DND-41 (cell line): ENCODE measurements around the gene APLF.
"Not testable (repeated sequence)": the region's sequence is repeated elsewhere in the genome, so short reads cannot be mapped to it uniquely, and the experiment has no call there.

Source experiments
- ATAC-seq: fragments of 200-7000 bp; cut with Tn5 transposase; 3 replicates; pipeline ENCODE4 v1.9.1; 2021; ENCODE audit warnings: low read depth; ENCODE audit not compliant: insufficient read depth
- DNase-seq: peaks from one replicate; pipeline ENCODE4 v3.0.0-alpha.2; 2020
- H2AFZ ChIP-seq: 2 replicates; pipeline ENCODE4 v1.6.0; 2012; ENCODE audit warnings: low read depth, low read length
- H3K27ac ChIP-seq: 2 replicates; pipeline ENCODE4 v1.5.1; 2012; ENCODE audit warnings: low read length, inconsistent platforms
- H3K27me3 ChIP-seq: fragments of 200-600 bp; sonication (generic); 2 replicates; pipeline ENCODE4 v1.6.0; 2012; ENCODE audit warnings: low read length, mild to moderate bottlenecking, inconsistent platforms; ENCODE audit not compliant: insufficient read depth, poor library complexity
- H3K36me3 ChIP-seq: 2 replicates; pipeline ENCODE4 v1.5.1; 2012; ENCODE audit warnings: low read length, inconsistent platforms; ENCODE audit not compliant: insufficient read depth
- H3K4me1 ChIP-seq: 2 replicates; pipeline ENCODE4 v1.5.1; 2012; ENCODE audit warnings: mild to moderate bottlenecking, low read length; ENCODE audit not compliant: insufficient read depth
- H3K4me2 ChIP-seq: 2 replicates; pipeline ENCODE4 v1.6.0; 2012; ENCODE audit warnings: mild to moderate bottlenecking, moderate library complexity, low read length, inconsistent platforms; ENCODE audit not compliant: insufficient read depth
- H3K4me3 ChIP-seq, 2 experiments: fragments of 200-600 bp in 1 of 2; shearing (Covaris generic) in 1 of 2; 2 replicates each; pipeline ENCODE4 v1.5.1; 2012 to 2016; ENCODE audit warnings: inconsistent platforms in 2 of 2, low read length in 2 of 2, mild to moderate bottlenecking in 2 of 2, low read depth in 1 of 2, moderate library complexity in 1 of 2
- H3K79me2 ChIP-seq: 2 replicates; pipeline ENCODE4 v1.6.0; 2012; ENCODE audit warnings: low read length, inconsistent platforms; ENCODE audit not compliant: insufficient read depth
- H3K9ac ChIP-seq: 2 replicates; pipeline ENCODE4 v1.6.0; 2012; ENCODE audit warnings: low read depth, mild to moderate bottlenecking, inconsistent platforms, low read length, moderate library complexity
- H3K9me3 ChIP-seq: 2 replicates; pipeline ENCODE4 v1.5.1; 2012; ENCODE audit warnings: low read length, moderate library complexity, mild to moderate bottlenecking, inconsistent platforms; ENCODE audit not compliant: insufficient read depth, severe bottlenecking
- H4K20me1 ChIP-seq: 2 replicates; pipeline ENCODE4 v1.6.0; 2012; ENCODE audit warnings: low read length; ENCODE audit not compliant: insufficient read depth
- EZH2 ChIP-seq: IDR thresholded peaks from 3 replicates; pipeline ENCODE4 v1.6.1; 2012; ENCODE audit warnings: borderline replicate concordance, low read depth, mild to moderate bottlenecking, moderate library complexity, low read length, inconsistent platforms; ENCODE audit not compliant: severe bottlenecking
- TF ChIP-seq, protein P1 (sequence below): IDR thresholded peaks from 2 replicates; pipeline ENCODE4 v1.5.1; 2012; ENCODE audit warnings: borderline replicate concordance, low read length, moderate library complexity, mild to moderate bottlenecking; ENCODE audit not compliant: poor library complexity, severe bottlenecking; ENCODE audit errors: extremely low read depth

Gene APLF

DNA sequence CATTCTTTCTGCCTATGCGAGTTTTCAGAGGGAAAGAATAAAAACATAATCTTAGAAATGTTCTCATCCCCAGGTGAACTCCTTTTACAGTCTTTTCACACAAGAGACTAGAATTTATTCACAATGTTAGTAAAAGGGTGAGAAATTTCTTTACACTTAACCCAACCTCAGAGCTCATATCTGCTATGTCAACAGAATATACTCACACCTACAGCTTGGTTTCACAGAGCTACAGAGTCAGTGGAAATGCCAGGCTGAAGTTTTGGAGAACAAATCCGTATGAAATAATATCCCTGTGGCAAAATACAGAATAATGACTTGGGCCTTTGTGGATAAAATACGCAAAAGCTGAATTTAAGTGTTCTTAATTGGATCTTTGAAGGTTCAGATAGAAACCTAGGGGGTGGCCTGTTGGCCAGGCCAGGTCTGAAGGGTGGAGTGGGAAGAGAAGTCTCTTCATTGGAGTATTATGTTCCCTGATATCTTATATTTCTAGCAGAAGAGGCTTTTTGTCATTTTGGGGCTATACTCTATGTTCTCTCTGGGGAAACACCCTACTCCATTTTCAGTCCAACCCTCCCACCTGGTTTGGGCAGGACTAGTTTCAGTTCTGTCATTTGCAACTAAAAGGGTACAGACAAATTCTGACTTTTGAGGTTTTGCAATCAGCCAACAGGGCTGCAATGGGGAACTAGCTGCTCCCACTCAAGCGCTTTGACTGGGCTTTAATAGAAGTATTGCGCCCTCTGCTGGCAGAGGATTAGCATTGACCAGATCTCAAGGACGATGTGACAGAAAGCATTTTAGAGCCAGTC lies 26.0 kb upstream of the APLF start:
- no peaks in the 10 kb centered on the region for H3K79me2 ChIP-seq
- H4K20me1 ChIP-seq: no peaks in the 10 kb centered on the region
- no peaks in the 10 kb centered on the region for H3K36me3 ChIP-seq
- H3K9me3 ChIP-seq: no peaks in the 10 kb centered on the region
- H3K9ac ChIP-seq: no peak overlapping the region
- no peaks in the 10 kb centered on the region for H3K4me1 ChIP-seq
- no peaks in the 10 kb centered on the region for H3K27me3 ChIP-seq
- H2AFZ ChIP-seq: peak overlapping the region; percentile 4; the same call in 1 of the 2 replicates
- H3K4me2 ChIP-seq: no peak overlapping the region
- H3K27ac ChIP-seq: no peak overlapping the region
- no peak overlapping the region for H3K4me3 ChIP-seq
- DNase-seq (peak; percentile 82), ATAC-seq (peak; percentile 98)
- TF ChIP-seq, protein P1, sequence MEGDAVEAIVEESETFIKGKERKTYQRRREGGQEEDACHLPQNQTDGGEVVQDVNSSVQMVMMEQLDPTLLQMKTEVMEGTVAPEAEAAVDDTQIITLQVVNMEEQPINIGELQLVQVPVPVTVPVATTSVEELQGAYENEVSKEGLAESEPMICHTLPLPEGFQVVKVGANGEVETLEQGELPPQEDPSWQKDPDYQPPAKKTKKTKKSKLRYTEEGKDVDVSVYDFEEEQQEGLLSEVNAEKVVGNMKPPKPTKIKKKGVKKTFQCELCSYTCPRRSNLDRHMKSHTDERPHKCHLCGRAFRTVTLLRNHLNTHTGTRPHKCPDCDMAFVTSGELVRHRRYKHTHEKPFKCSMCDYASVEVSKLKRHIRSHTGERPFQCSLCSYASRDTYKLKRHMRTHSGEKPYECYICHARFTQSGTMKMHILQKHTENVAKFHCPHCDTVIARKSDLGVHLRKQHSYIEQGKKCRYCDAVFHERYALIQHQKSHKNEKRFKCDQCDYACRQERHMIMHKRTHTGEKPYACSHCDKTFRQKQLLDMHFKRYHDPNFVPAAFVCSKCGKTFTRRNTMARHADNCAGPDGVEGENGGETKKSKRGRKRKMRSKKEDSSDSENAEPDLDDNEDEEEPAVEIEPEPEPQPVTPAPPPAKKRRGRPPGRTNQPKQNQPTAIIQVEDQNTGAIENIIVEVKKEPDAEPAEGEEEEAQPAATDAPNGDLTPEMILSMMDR: peak; percentile 95
- TF ChIP-seq EZH2: no peak

DNA sequence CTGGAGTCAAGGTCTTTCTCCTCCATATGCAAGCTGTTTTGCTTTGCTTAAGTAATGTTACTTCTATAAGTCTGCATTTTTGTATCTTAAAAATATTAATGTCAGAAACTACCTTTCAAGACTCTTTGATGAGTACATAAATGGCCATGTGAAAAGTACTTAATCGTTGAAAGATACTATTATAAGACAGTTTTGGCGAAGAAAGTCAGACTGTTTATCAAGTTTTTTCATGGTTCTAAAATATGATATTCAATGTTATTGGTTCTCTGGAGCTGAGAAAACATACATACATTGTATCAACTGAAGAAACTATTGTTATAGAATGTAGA lies 25.4 kb upstream of the APLF start:
- Histone ChIP-seq H3K4me2 (no peak overlapping the region), H2AFZ (no peak overlapping the region), H3K9me3 (no peaks in the 10 kb centered on the region), H3K79me2 (no peaks in the 10 kb centered on the region), H3K4me1 (no peaks in the 10 kb centered on the region), H3K27ac (no peak overlapping the region), H4K20me1 (no peaks in the 10 kb centered on the region), H3K27me3 (no peaks in the 10 kb centered on the region), H3K36me3 (no peaks in the 10 kb centered on the region), H3K9ac (no peak overlapping the region), H3K4me3 (no peak overlapping the region)
- DNase-seq (no peak), ATAC-seq (no peak)
- TF ChIP-seq, protein P1: no peak
- TF ChIP-seq EZH2: no peak

DNA sequence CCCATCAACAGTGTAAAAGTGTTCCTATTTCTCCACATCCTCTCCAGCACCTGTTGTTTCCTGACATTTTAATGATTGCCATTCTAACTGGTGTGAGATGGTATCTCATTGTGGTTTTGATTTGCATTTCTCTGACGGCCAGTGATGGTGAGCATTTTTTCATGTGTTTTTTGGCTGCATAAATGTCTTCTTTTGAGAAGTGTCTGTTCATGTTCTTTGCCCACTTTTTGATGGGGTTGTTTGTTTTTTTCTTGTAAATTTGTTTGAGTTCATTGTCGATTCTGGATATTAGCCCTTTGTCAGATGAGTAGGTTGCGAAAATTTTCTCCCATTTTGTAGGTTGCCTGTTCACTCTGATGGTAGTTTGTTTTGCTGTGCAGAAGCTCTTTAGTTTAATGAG lies 21.0 kb upstream of the APLF start:
- H3K4me2 ChIP-seq, H3K79me2 ChIP-seq, H3K9ac ChIP-seq, H3K36me3 ChIP-seq, H3K9me3 ChIP-seq, H2AFZ ChIP-seq, H3K27me3 ChIP-seq, ATAC-seq, H3K4me1 ChIP-seq, H3K4me3 ChIP-seq, DNase-seq, H4K20me1 ChIP-seq, H3K27ac ChIP-seq: not testable (repeated sequence)

- no peaks in the 10 kb centered on the region for H4K20me1 ChIP-seq
- no peak overlapping the region for H3K9ac ChIP-seq
- DNase-seq: no peak
- TF ChIP-seq, protein P1: no peak
- TF ChIP-seq EZH2: no peak
- no peak overlapping the region for H3K4me3 ChIP-seq
- H3K79me2 ChIP-seq: no peaks in the 10 kb centered on the region
- no peak overlapping the region for H3K4me2 ChIP-seq
- no peaks in the 10 kb centered on the region for H3K9me3 ChIP-seq
- no peaks in the 10 kb centered on the region for H3K36me3 ChIP-seq
- peaks cover 2% of the 10 kb centered on the region for H3K4me1 ChIP-seq
- no peak overlapping the region for H3K27ac ChIP-seq
- H3K27me3 ChIP-seq: no peaks in the 10 kb centered on the region
- no peak for ATAC-seq
- H2AFZ ChIP-seq: no peak overlapping the region
Observed at GRCh38 chr2:68447118-68447517, 20.3 kb upstream of the APLF start.
